Uterus (tissue), 2 donors: Measurements from ENCODE around the gene NHS.

Source experiments
- CTCF ChIP-seq, 4 experiments: fragments of 200-600 bp in 2 of 4; fragments of 450-650 bp in 2 of 4; sonication (generic) in 2 of 4; IDR thresholded peaks; one replicate each; pipeline ENCODE4 v1.5.1; 2016 to 2019; ENCODE audit warnings: antibody characterized with exemption in 4 of 4, mild to moderate bottlenecking in 2 of 4, moderate library complexity in 1 of 4
- POLR2A ChIP-seq, 2 donors: fragments of 450-650 bp; IDR thresholded peaks; one replicate each; pipeline ENCODE4 v1.6.1; 2016; ENCODE audit warnings: antibody characterized with exemption in 2 of 2, mild to moderate bottlenecking in 1 of 2, moderate library complexity in 1 of 2

DNA sequence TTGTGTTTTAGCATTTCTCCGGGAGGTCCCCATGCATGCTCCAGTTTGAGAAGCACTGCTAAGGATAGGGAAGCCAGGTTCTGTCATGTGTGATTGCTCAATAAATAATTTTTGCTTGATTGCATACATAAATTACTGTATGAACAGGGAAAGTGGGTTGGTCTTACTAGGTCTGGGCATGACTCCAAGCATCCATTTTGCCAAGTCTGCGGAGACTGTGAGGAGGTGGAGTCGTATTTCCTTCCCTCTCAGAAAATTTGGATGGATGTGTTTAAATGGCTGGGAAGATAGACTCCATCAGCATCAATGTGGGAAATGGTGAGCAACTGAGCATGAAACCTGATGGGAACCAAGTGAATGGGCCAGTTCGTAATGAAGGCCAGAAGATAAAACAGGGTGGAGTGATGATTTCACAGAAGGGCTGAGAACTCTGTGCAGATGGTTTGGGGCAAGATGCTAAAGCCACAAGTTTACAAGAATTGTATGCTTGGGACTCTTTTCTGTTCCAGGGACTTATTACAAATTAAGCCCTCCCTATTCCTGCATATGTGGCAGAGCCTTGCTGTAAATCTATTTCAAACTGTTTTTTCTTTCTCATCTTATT lies 84.1 kb downstream of the NHS start:
- no peak for TF ChIP-seq CTCF (IDR thresholded peaks at IDR 0.05)
- TF ChIP-seq POLR2A (IDR thresholded peaks at IDR 0.05): no peak
